Measurements from ENCODE around the gene IL17F. TPM values are rescaled to one million over a fixed set of nuclear protein-coding genes. Genes with fewer than 3 reads are reported as not detected.

Gene IL17F
- total RNA-seq, 1 experiment from 2014 or later = not detected

DNA sequence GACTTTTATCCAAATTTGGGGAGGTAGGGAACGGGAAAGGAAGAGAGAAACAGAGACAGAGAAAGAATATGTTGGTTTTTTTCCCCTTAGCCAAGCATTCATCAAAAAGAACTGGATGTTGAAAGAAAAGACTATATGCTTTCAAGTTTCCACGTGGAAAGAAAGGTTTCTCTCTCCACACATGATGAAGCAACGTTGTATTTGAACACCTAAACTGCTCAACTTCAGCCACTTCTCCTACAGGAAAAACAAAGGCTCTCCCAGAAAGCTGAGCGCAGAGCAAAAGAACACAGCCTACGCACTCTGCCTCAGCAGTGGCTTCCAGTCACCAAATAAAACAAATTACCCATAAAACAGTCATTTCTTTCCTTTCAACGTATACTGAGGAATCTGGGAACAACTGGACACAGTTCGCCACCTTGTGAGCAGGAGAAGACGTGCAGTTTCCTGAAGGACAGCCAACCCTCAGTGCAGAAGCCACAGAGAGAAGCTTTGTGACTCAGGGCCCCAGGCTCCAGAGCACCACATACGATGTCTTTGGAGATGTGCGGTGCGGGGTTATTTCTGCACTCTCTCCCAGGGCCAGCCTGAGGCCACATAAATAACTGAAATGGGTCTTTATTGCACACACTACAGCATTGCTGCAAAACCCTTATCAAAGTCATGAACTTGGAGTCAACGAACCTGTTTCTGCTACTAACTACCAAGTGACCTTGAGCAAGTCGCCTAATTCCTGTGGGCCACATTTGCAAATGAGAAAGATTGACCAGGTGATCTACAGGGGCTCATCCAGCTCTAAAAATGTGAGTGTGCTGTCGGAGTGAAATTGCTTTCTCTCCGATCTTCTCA lies 10.1 kb downstream of the IL17F start:
- H3K36me3 ChIP-seq (ENCODE audit: control insufficient read depth, insufficient read depth, low read length) = no peaks in the 10 kb centered on the region
- BruUV-seq (replicated peaks) = no TSS peak
- CTCF ChIA-PET = interaction anchor here (0.5 to 0.6 kb wide), 2 partner anchors 71 to 659 kb away, joined by 3 read pairs; no protein-coding TSS in a partner anchor
- H3K27me3 ChIP-seq (ENCODE audit: control insufficient read depth, insufficient read depth, low read length) = peaks cover 12% of the 10 kb centered on the region
- ATAC-seq = peak; percentile 98
- peak; percentile 15 for DNase-seq (ENCODE audit: low read depth, low spot score)
- intact Hi-C loops (cut with micrococcal nuclease; ENCODE audit: unreplicated experiment) = loop anchor here (1.0 kb wide), 1 partner anchor 71 kb away; no protein-coding TSS in a partner anchor
- no peak for TF ChIP-seq SIN3A (IDR thresholded peaks at IDR 0.05; ENCODE audit: borderline replicate concordance, insufficient read depth, low read depth, low read length)
- TF ChIP-seq, protein P1, sequence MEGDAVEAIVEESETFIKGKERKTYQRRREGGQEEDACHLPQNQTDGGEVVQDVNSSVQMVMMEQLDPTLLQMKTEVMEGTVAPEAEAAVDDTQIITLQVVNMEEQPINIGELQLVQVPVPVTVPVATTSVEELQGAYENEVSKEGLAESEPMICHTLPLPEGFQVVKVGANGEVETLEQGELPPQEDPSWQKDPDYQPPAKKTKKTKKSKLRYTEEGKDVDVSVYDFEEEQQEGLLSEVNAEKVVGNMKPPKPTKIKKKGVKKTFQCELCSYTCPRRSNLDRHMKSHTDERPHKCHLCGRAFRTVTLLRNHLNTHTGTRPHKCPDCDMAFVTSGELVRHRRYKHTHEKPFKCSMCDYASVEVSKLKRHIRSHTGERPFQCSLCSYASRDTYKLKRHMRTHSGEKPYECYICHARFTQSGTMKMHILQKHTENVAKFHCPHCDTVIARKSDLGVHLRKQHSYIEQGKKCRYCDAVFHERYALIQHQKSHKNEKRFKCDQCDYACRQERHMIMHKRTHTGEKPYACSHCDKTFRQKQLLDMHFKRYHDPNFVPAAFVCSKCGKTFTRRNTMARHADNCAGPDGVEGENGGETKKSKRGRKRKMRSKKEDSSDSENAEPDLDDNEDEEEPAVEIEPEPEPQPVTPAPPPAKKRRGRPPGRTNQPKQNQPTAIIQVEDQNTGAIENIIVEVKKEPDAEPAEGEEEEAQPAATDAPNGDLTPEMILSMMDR (IDR thresholded peaks at IDR 0.05) = peak; percentile 79
- in situ Hi-C loops (cut with HindIII; ENCODE audit: low pct_unique_long_range_greater_than_20kb, low sequenced_read_pairs) = no loop called here
- H3K9me3 ChIP-seq (ENCODE audit: control insufficient read depth, insufficient read depth, low read depth, low read length) = no peaks in the 10 kb centered on the region
- H3K27ac ChIP-seq (ENCODE audit: low read length) = no peak overlapping the region
- no peak overlapping the region for H3K4me3 ChIP-seq (ENCODE audit: low read depth in 2 of 2, low read length in 2 of 2)
- H3K4me1 ChIP-seq (ENCODE audit: control insufficient read depth, insufficient read depth, low read length) = no peaks in the 10 kb centered on the region; the same call in 1 of the 2 replicates
- POLR2A ChIA-PET = no interaction called here

DNA sequence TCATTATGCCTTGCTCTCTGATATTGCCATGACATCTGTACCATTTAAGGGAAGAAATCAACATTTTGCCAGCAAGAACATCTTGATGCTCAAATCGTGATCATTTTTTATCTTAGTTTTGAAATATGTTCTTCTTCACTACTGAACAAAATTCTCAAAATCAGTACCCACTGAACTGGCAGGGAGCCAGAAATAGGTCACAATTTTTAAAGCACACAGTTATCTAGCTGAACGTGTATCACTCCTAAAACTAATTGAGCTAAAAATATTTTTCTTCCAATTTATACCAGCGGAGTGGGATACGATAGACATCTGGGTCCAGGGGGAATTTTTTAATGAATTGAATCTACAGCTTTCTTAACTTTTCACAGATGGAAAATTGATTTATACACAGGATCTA lies 11.3 kb downstream of the IL17F start:
- Histone ChIP-seq H3K9me3 (ENCODE audit: control insufficient read depth, insufficient read depth, low read depth, low read length) (no peaks in the 10 kb centered on the region), H3K36me3 (ENCODE audit: control insufficient read depth, insufficient read depth, low read length) (no peaks in the 10 kb centered on the region), H3K27me3 (ENCODE audit: control insufficient read depth, insufficient read depth, low read length) (peaks cover 6% of the 10 kb centered on the region), H3K27ac (ENCODE audit: low read length) (no peak overlapping the region), H3K4me1 (ENCODE audit: control insufficient read depth, insufficient read depth, low read length) (no peaks in the 10 kb centered on the region; the same call in 1 of the 2 replicates), H3K4me3 (ENCODE audit: low read depth in 2 of 2, low read length in 2 of 2) (no peak overlapping the region)
- no peak for ATAC-seq
- TF ChIP-seq TCF7L2 (IDR thresholded peaks at IDR 0.05; ENCODE audit: low read depth, low read length) (no peak), SIN3A (IDR thresholded peaks at IDR 0.05; ENCODE audit: borderline replicate concordance, insufficient read depth, low read depth, low read length) (no peak), POLR2AphosphoS5 (IDR thresholded peaks at IDR 0.05; ENCODE audit: low read depth, low read length) (no peak)
- TF ChIP-seq, protein P1 (IDR thresholded peaks at IDR 0.05) = no peak
- TF ChIP-seq, protein P2, sequence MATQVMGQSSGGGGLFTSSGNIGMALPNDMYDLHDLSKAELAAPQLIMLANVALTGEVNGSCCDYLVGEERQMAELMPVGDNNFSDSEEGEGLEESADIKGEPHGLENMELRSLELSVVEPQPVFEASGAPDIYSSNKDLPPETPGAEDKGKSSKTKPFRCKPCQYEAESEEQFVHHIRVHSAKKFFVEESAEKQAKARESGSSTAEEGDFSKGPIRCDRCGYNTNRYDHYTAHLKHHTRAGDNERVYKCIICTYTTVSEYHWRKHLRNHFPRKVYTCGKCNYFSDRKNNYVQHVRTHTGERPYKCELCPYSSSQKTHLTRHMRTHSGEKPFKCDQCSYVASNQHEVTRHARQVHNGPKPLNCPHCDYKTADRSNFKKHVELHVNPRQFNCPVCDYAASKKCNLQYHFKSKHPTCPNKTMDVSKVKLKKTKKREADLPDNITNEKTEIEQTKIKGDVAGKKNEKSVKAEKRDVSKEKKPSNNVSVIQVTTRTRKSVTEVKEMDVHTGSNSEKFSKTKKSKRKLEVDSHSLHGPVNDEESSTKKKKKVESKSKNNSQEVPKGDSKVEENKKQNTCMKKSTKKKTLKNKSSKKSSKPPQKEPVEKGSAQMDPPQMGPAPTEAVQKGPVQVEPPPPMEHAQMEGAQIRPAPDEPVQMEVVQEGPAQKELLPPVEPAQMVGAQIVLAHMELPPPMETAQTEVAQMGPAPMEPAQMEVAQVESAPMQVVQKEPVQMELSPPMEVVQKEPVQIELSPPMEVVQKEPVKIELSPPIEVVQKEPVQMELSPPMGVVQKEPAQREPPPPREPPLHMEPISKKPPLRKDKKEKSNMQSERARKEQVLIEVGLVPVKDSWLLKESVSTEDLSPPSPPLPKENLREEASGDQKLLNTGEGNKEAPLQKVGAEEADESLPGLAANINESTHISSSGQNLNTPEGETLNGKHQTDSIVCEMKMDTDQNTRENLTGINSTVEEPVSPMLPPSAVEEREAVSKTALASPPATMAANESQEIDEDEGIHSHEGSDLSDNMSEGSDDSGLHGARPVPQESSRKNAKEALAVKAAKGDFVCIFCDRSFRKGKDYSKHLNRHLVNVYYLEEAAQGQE (IDR thresholded peaks at IDR 0.05; ENCODE audit: insufficient read depth in 1 of 2, low read depth in 2 of 2, low read length in 1 of 2) = no peak
- intact Hi-C loops (cut with micrococcal nuclease; ENCODE audit: unreplicated experiment) = no loop called here
- no TSS peak for BruUV-seq (replicated peaks)
- POLR2A ChIA-PET = no interaction called here
- CTCF ChIA-PET = no interaction called here
- DNase-seq (ENCODE audit: low read depth, low spot score) = no peak
- in situ Hi-C loops (cut with HindIII; ENCODE audit: low pct_unique_long_range_greater_than_20kb, low sequenced_read_pairs) = no loop called here

Data from Panc1 (cell line).